ENCODE data around the gene AK1. TPM values are rescaled to one million over a fixed set of nuclear protein-coding genes. Genes with fewer than 3 reads are reported as not detected.

The AK1 gene
- total and polyA plus RNA-seq, 9 of the 15 experiments (the other 6 are each of a cell fraction or from before 2014, with no cell fraction given) = 10.1 to 71.8 (median 39.0) TPM

DNA sequence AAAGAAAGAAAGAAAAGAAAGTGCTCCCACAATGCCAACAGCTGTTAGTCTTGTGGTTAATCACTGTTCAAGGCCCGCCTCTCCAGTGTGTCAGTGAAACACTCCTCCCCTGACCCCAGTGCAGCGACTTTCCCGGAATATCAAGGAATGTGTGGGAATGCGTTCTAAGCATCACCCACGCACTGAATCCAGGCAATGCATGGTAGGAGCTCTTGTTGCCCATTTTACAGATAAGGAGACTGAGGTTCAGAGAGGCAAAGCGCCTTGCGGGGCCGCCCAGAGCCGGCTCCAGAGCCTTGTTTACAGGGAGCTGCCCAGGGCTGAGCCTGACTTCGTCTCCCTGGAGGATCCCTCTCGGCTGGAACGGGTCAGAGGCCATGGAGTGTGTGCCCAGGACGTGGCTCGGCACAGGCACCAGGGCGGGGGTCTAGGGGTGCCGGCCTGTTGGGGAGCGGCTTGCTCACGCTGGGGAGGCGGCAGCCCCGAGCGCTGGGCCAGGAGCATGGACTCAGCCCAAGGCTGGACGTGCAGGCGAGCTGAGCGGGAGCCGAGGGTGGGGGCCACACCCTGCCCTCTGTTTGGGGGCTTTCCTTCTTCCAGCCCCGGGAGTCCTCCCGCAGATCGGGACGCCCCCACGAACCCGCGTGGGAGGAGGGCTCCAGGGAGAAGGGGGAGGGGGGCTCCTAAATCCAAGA lies 21.1 kb upstream of the AK1 start (continued):
- TF ChIP-seq, protein P1, sequence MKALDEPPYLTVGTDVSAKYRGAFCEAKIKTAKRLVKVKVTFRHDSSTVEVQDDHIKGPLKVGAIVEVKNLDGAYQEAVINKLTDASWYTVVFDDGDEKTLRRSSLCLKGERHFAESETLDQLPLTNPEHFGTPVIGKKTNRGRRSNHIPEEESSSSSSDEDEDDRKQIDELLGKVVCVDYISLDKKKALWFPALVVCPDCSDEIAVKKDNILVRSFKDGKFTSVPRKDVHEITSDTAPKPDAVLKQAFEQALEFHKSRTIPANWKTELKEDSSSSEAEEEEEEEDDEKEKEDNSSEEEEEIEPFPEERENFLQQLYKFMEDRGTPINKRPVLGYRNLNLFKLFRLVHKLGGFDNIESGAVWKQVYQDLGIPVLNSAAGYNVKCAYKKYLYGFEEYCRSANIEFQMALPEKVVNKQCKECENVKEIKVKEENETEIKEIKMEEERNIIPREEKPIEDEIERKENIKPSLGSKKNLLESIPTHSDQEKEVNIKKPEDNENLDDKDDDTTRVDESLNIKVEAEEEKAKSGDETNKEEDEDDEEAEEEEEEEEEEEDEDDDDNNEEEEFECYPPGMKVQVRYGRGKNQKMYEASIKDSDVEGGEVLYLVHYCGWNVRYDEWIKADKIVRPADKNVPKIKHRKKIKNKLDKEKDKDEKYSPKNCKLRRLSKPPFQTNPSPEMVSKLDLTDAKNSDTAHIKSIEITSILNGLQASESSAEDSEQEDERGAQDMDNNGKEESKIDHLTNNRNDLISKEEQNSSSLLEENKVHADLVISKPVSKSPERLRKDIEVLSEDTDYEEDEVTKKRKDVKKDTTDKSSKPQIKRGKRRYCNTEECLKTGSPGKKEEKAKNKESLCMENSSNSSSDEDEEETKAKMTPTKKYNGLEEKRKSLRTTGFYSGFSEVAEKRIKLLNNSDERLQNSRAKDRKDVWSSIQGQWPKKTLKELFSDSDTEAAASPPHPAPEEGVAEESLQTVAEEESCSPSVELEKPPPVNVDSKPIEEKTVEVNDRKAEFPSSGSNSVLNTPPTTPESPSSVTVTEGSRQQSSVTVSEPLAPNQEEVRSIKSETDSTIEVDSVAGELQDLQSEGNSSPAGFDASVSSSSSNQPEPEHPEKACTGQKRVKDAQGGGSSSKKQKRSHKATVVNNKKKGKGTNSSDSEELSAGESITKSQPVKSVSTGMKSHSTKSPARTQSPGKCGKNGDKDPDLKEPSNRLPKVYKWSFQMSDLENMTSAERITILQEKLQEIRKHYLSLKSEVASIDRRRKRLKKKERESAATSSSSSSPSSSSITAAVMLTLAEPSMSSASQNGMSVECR (CRISPR knock-in tag; IDR thresholded peaks at IDR 0.05) = peak; percentile 91
- peak; percentile 72 for TF ChIP-seq FOXP1 (CRISPR knock-in tag; IDR thresholded peaks at IDR 0.05)
- TF ChIP-seq RFX5 (IDR thresholded peaks at IDR 0.05; ENCODE audit: low read depth, low read length) = no peak
- no peak for TF ChIP-seq SAP30 (IDR thresholded peaks at IDR 0.05; ENCODE audit: borderline replicate concordance, insufficient read depth, low read depth, low read length, poor library complexity, severe bottlenecking)
- TF ChIP-seq RHOXF2B (CRISPR knock-in tag; conservative IDR thresholded peaks at IDR 0.05) = no peak
- TF ChIP-seq, protein P2, sequence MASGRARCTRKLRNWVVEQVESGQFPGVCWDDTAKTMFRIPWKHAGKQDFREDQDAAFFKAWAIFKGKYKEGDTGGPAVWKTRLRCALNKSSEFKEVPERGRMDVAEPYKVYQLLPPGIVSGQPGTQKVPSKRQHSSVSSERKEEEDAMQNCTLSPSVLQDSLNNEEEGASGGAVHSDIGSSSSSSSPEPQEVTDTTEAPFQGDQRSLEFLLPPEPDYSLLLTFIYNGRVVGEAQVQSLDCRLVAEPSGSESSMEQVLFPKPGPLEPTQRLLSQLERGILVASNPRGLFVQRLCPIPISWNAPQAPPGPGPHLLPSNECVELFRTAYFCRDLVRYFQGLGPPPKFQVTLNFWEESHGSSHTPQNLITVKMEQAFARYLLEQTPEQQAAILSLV (tag; IDR thresholded peaks at IDR 0.05) = no peak
- TF ChIP-seq RBBP5 (IDR thresholded peaks at IDR 0.05; ENCODE audit: borderline replicate concordance, insufficient read depth, low read length, poor library complexity, severe bottlenecking) = no peak
- TF ChIP-seq, protein P3, sequence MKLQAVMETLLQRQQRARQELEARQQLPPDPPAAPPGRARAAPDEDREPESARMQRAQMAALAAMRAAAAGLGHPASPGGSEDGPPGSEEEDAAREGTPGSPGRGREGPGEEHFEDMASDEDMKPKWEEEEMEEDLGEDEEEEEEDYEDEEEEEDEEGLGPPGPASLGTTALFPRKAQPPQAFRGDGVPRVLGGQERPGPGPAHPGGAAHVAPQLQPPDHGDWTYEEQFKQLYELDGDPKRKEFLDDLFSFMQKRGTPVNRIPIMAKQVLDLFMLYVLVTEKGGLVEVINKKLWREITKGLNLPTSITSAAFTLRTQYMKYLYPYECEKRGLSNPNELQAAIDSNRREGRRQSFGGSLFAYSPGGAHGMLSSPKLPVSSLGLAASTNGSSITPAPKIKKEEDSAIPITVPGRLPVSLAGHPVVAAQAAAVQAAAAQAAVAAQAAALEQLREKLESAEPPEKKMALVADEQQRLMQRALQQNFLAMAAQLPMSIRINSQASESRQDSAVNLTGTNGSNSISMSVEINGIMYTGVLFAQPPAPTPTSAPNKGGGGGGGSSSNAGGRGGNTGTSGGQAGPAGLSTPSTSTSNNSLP (IDR thresholded peaks at IDR 0.05; ENCODE audit: borderline replicate concordance, low read depth, low read length) = no peak
- TF ChIP-seq, protein P4, sequence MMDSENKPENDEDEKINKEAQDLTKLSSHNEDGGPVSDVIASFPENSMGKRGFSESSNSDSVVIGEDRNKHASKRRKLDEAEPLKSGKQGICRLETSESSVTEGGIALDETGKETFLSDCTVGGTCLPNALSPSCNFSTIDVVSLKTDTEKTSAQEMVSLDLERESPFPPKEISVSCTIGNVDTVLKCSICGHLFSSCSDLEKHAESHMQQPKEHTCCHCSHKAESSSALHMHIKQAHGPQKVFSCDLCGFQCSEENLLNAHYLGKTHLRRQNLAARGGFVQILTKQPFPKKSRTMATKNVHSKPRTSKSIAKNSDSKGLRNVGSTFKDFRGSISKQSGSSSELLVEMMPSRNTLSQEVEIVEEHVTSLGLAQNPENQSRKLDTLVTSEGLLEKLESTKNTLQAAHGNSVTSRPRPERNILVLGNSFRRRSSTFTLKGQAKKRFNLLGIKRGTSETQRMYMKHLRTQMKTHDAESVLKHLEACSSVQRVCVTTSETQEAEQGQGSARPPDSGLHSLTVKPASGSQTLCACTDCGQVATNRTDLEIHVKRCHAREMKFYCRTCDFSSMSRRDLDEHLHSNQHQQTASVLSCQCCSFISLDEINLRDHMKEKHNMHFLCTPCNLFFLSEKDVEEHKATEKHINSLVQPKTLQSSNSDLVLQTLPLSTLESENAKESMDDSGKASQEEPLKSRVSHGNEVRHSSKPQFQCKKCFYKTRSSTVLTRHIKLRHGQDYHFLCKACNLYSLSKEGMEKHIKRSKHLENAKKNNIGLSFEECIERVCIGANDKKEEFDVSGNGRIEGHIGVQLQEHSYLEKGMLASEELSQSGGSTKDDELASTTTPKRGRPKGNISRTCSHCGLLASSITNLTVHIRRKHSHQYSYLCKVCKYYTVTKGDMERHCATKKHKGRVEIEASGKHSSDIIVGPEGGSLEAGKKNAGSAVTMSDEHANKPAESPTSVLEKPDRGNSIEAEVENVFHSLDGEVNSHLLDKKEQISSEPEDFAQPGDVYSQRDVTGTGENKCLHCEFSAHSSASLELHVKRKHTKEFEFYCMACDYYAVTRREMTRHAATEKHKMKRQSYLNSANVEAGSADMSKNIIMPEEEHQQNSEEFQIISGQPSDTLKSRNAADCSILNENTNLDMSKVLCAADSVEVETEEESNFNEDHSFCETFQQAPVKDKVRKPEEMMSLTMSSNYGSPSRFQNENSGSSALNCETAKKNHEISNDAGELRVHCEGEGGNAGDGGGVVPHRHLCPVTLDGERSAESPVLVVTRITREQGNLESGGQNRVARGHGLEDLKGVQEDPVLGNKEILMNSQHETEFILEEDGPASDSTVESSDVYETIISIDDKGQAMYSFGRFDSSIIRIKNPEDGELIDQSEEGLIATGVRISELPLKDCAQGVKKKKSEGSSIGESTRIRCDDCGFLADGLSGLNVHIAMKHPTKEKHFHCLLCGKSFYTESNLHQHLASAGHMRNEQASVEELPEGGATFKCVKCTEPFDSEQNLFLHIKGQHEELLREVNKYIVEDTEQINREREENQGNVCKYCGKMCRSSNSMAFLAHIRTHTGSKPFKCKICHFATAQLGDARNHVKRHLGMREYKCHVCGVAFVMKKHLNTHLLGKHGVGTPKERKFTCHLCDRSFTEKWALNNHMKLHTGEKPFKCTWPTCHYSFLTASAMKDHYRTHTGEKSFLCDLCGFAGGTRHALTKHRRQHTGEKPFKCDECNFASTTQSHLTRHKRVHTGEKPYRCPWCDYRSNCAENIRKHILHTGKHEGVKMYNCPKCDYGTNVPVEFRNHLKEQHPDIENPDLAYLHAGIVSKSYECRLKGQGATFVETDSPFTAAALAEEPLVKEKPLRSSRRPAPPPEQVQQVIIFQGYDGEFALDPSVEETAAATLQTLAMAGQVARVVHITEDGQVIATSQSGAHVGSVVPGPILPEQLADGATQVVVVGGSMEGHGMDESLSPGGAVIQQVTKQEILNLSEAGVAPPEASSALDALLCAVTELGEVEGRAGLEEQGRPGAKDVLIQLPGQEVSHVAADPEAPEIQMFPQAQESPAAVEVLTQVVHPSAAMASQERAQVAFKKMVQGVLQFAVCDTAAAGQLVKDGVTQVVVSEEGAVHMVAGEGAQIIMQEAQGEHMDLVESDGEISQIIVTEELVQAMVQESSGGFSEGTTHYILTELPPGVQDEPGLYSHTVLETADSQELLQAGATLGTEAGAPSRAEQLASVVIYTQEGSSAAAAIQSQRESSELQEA (IDR thresholded peaks at IDR 0.05; ENCODE audit: low read depth) = no peak
